Measurements from ENCODE around the gene SREK1. TPM values are rescaled to one million over a fixed set of nuclear protein-coding genes. Genes with fewer than 3 reads are reported as not detected.

The SREK1 gene
- total and polyA plus RNA-seq, 9 of the 15 experiments (the other 6 are each of a cell fraction or from before 2014, with no cell fraction given), result 40.8 to 128 (median 81.9) TPM

GRCh38 chr5:66171349-66172344, 27.5 kb downstream of the SREK1 start (continued):
- TF ChIP-seq TOE1 (IDR thresholded peaks at IDR 0.05; ENCODE audit: borderline replicate concordance) (no peak), TOE1 (CRISPR knock-in tag; IDR thresholded peaks at IDR 0.05; ENCODE audit: borderline replicate concordance, low read depth) (no peak), SLC30A9 (CRISPR knock-in tag; IDR thresholded peaks at IDR 0.05) (no peak), ZBTB2 (IDR thresholded peaks at IDR 0.05) (no peak), CC2D1A (IDR thresholded peaks at IDR 0.05) (no peak), ZFP30 (CRISPR knock-in tag; IDR thresholded peaks at IDR 0.05; ENCODE audit: borderline replicate concordance) (no peak), ATF2 (CRISPR knock-in tag; IDR thresholded peaks at IDR 0.05) (no peak), CSDE1 (IDR thresholded peaks at IDR 0.05) (0 out of 4 replicates have a peak, but pooled peaks of 1 of the 2 experiments have one; percentile 39), HOXB6 (CRISPR knock-in tag; IDR thresholded peaks at IDR 0.05; ENCODE audit: borderline replicate concordance) (no peak), FUS (optimal IDR thresholded peaks at IDR 0.05; ENCODE audit: low read depth, low read length) (no peak), YY1 (IDR thresholded peaks at IDR 0.05; ENCODE audit: borderline replicate concordance in 1 of 3, control insufficient read depth in 1 of 3, extremely low read depth in 1 of 3, insufficient read depth in 3 of 3, insufficient read length in 1 of 3, insufficient replicate concordance in 2 of 3, low read depth in 1 of 3, low read length in 2 of 3) (no peak), PURB (CRISPR knock-in tag; IDR thresholded peaks at IDR 0.05; ENCODE audit: low read depth) (no peak), GATAD2A (IDR thresholded peaks at IDR 0.05) (no peak), RFX1 (IDR thresholded peaks at IDR 0.05) (peak; percentile 95), POLR2AphosphoS5 (IDR thresholded peaks at IDR 0.05; ENCODE audit: control insufficient read depth, insufficient read depth, low read depth, low read length) (no peak), RBM22 (IDR thresholded peaks at IDR 0.05; ENCODE audit: low read depth, low read length, poor library complexity, severe bottlenecking) (no peak), SRSF1 (IDR thresholded peaks at IDR 0.05; ENCODE audit: low read depth, low read length) (no peak), RCOR1 (IDR thresholded peaks at IDR 0.05; ENCODE audit: borderline replicate concordance in 1 of 2, low read depth in 2 of 2, low read length in 2 of 2) (peak in 1 of 2 experiments; percentile 43; a peak in 1 of 4 replicates), ARID3A (IDR thresholded peaks at IDR 0.05; ENCODE audit: borderline replicate concordance, low read depth, low read length) (peak; percentile 74; the same call in 1 of the 2 replicates), ATF4 (CRISPR knock-in tag; IDR thresholded peaks at IDR 0.05) (no peak), EWSR1 (IDR thresholded peaks at IDR 0.05; ENCODE audit: borderline replicate concordance, low read depth, partially characterized antibody) (no peak)
